Naive thymus-derived CD8-positive, alpha-beta T cell (primary cell): ENCODE measurements around the gene EFCAB8. TPM values are rescaled to one million over a fixed set of nuclear protein-coding genes. Genes with fewer than 3 reads are reported as not detected.

Experiments
- ATAC-seq, 2 donors: fragments of 150-1000 bp; cut with Tn5 transposase in 1 of 2; sonication (Bioruptor Pico), chemical (Tn5 transposase) in 1 of 2; 1 replicate in 1 of 2; 2 replicates in 1 of 2; pipeline ENCODE4 v1.10.0; 2021; ENCODE audit warnings: mild to moderate bottlenecking in 2 of 2, moderate library complexity in 2 of 2
- POLR2A ChIA-PET: fragments of 350-600 bp; sonication (Branson Sonifier 250); formaldehyde crosslinking; loops from one replicate; lab custom pipeline; 2021; ENCODE audit warnings: antibody characterized with exemption; lab: Charles Lee
- DNase-seq, 10 donors: peaks; one replicate each; pipeline versions ENCODE4 v3.0.0 to v3.0.0-alpha.2; 2020 to 2022
- H3K27ac Mint-ChIP-seq, 10 donors: one replicate each; pipeline ENCODE4 v1.8.0; 2020 to 2022; ENCODE audit warnings: mild to moderate bottlenecking in 10 of 10, mixed read lengths in 10 of 10, moderate library complexity in 4 of 10, inconsistent platforms in 1 of 10
- H3K27me3 Mint-ChIP-seq, 5 donors: one replicate each; pipeline ENCODE4 v1.8.0; 2021 to 2022; ENCODE audit warnings: mixed read lengths in 5 of 5
- H3K36me3 Mint-ChIP-seq, 3 donors: one replicate each; pipeline ENCODE4 v1.8.0; 2020 to 2022; ENCODE audit warnings: mixed read lengths in 3 of 3, mild to moderate bottlenecking in 2 of 3, inconsistent platforms in 1 of 3
- H3K4me1 Mint-ChIP-seq, 4 donors: one replicate each; pipeline ENCODE4 v1.8.0; 2021 to 2022; ENCODE audit warnings: mixed read lengths in 4 of 4
- H3K4me3 Mint-ChIP-seq, 10 donors: one replicate each; pipeline ENCODE4 v1.8.0; 2020 to 2022; ENCODE audit warnings: mild to moderate bottlenecking in 10 of 10, mixed read lengths in 10 of 10, moderate library complexity in 6 of 10, inconsistent platforms in 1 of 10
- H3K9me3 Mint-ChIP-seq, 9 donors: one replicate each; pipeline ENCODE4 v1.8.0; 2020 to 2022; ENCODE audit warnings: mixed read lengths in 9 of 9, mild to moderate bottlenecking in 3 of 9, inconsistent platforms in 1 of 9, moderate library complexity in 1 of 9
- polyA plus RNA-seq, 3 donors: library from polyadenylated mRNA; unstranded; fragments of 300-500 nt; fragmentation: Illumina TruSeq; gene quantifications; one replicate each; pipeline ENCODE4 v1.2.3, GENCODE V29; 2021
- total RNA-seq, 8 experiments: library from RNA in 2 of 8; stranded (reverse) in 2 of 8; gene quantifications; one replicate each; pipeline ENCODE4 v1.2.3 and lab custom pipeline; 2021 to 2026

EFCAB8 gene
- total and polyA plus RNA-seq, 5 experiments from 2014 or later: 2.2 to 2.9 TPM; not detected in 3

DNA sequence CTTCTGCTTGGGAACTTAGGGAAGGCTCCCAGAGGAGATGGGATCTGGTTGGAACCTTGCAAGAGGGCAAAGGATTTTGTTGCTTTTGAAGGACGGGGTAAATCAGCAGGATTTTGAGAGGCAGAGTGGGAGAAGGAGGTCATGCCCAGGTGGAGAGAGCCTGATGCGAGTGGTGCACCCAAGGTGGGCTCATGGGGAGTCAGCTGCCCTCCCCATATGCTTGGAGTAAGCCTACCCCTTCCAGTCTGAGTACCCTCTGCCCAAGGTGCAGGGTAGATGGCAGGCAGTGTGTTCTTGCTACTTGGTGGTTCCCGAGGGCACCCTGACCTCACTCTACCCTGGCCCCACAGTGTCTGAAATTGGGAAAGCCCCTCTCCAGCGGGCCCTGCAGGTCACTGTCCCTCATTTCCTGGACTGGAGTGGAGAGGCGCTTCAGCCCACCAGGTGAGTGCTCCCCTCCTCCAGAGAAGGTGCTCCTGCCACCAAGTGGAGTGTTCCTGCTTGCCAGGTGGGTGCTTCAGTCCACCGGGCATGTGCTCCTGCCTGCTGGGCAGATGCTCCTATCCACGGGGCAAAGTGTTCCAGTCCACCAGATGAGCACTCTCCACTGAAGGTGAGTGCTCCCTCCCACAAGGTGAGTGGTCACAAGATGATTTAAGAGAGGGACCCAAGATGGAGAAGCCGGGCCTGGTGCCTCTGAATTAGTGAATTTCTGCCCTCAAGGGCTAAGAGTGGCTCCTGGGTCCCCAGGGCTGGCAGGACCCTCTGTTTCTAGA is 152.1 kb downstream of the EFCAB8 start:
- H3K4me3 Mint-ChIP-seq: no peak overlapping the region
- no peak for ATAC-seq
- H3K27me3 Mint-ChIP-seq: no peaks in the 10 kb centered on the region
- POLR2A ChIA-PET: no interaction called here
- peaks cover 2 to 19% (median 8%) of the 10 kb centered on the region in 4 donors for H3K4me1 Mint-ChIP-seq
- H3K36me3 Mint-ChIP-seq: no peaks in the 10 kb centered on the region
- peak in 1 of 10 donors; percentile 37 for DNase-seq
- no peaks in the 10 kb centered on the region for H3K9me3 Mint-ChIP-seq
- H3K27ac Mint-ChIP-seq: no peak overlapping the region

Other genes with a start within 250 kb of the EFCAB8 start
- gene C20orf203, start 185.0 kb upstream of the EFCAB8 start, total RNA-seq: under 1 TPM; 0.41 to 0.57 TPM
- under 1 TPM in 1 of 3 donors, not detected in 2; 0.18 TPM for gene C20orf203, start 185.0 kb upstream of the EFCAB8 start, polyA plus RNA-seq
- gene COMMD7, start 115.5 kb upstream of the EFCAB8 start, total RNA-seq: 10 to 100 TPM; 32.4 to 36.4 TPM
- 100 to 1,000 TPM; 120 to 138 (median 123) TPM for gene COMMD7, start 115.5 kb upstream of the EFCAB8 start, polyA plus RNA-seq
- under 1 TPM; 0.44 to 0.82 TPM for gene DNMT3B, start 96.5 kb upstream of the EFCAB8 start, total RNA-seq
- under 1 TPM in 2 of 3 donors, not detected in 1; 0.08 to 0.65 TPM for gene DNMT3B, start 96.5 kb upstream of the EFCAB8 start, polyA plus RNA-seq
- 10 to 100 TPM; 81.3 to 86.3 TPM for gene MAPRE1, start 39.0 kb upstream of the EFCAB8 start, total RNA-seq
- gene MAPRE1, start 39.0 kb upstream of the EFCAB8 start, polyA plus RNA-seq: 100 to 1,000 TPM; 100 to 112 (median 108) TPM
- not detected for gene SUN5, start 145.5 kb downstream of the EFCAB8 start, total RNA-seq
- not detected for gene SUN5, start 145.5 kb downstream of the EFCAB8 start, polyA plus RNA-seq
- gene BPIFB2, start 148.8 kb downstream of the EFCAB8 start, total RNA-seq: not detected
- not detected for gene BPIFB2, start 148.8 kb downstream of the EFCAB8 start, polyA plus RNA-seq
- not detected for gene BPIFB6, start 172.7 kb downstream of the EFCAB8 start, total RNA-seq
- not detected for gene BPIFB6, start 172.7 kb downstream of the EFCAB8 start, polyA plus RNA-seq
- not detected for gene BPIFB3, start 195.0 kb downstream of the EFCAB8 start, total RNA-seq
- not detected for gene BPIFB3, start 195.0 kb downstream of the EFCAB8 start, polyA plus RNA-seq
- not detected for gene BPIFB4, start 220.7 kb downstream of the EFCAB8 start, total RNA-seq
- not detected for gene BPIFB4, start 220.7 kb downstream of the EFCAB8 start, polyA plus RNA-seq